ENCODE measurements around the gene STK11IP.

STK11IP gene

DNA sequence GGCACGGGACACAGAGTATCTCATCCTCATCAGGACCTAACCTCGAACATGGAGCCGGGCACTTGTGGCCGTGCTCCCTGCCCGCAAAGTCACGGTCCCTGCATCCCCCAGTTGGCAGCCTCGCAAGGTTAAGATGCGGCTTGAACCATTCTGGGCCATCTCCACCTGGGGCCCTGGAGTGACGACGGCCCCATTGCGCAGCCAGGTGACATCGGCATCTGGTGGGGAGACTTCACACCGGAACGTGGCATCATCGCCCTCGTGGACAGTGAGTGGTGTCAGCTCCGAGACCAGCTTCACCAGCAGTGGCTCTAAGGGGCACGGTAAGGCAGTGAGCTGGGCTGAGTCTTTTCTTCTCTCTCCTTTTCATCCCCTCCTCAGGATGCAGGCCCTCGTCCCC, 41.2 kb upstream of the STK11IP start:
- Histone ChIP-seq H3K27me3 (no peaks in the 10 kb centered on the region), H3K9me3 (no peaks in the 10 kb centered on the region), H3K36me3 (peaks cover 3% of the 10 kb centered on the region; the same call in 1 of the 2 replicates), H3K4me1 (peaks cover 12% of the 10 kb centered on the region; the same call in 1 of the 2 replicates), H3K4me3 (ENCODE audit: low read depth, low read length) (no peak overlapping the region)
- no peak for DNase-seq
- TF ChIP-seq, protein P1, sequence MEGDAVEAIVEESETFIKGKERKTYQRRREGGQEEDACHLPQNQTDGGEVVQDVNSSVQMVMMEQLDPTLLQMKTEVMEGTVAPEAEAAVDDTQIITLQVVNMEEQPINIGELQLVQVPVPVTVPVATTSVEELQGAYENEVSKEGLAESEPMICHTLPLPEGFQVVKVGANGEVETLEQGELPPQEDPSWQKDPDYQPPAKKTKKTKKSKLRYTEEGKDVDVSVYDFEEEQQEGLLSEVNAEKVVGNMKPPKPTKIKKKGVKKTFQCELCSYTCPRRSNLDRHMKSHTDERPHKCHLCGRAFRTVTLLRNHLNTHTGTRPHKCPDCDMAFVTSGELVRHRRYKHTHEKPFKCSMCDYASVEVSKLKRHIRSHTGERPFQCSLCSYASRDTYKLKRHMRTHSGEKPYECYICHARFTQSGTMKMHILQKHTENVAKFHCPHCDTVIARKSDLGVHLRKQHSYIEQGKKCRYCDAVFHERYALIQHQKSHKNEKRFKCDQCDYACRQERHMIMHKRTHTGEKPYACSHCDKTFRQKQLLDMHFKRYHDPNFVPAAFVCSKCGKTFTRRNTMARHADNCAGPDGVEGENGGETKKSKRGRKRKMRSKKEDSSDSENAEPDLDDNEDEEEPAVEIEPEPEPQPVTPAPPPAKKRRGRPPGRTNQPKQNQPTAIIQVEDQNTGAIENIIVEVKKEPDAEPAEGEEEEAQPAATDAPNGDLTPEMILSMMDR (IDR thresholded peaks at IDR 0.05; ENCODE audit: low read depth, low read length) = no peak

DNA sequence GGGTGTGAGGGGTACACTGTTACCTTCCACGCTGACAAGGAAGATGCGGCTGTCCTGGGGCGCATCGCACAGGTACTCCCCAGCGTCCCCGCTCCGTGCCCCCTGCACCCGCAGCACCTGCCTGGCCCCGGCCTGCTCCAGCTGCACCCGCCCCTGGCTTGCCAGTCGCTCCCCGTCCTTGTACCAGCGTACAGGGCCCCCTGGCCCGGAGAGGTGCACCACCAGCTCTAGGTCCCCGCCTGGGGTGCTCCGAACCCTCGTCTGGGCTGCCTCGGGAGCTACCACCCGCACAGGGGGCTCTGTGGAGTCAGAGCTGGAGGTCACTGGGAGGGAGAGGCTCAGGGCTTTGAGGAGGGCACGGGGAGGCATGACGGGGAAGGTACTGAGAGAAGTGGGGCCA, 40.3 kb upstream of the STK11IP start:
- TF ChIP-seq, protein P1 (IDR thresholded peaks at IDR 0.05; ENCODE audit: low read depth, low read length) = no peak
- H3K27me3 ChIP-seq = no peaks in the 10 kb centered on the region
- H3K9me3 ChIP-seq = no peaks in the 10 kb centered on the region

DNA sequence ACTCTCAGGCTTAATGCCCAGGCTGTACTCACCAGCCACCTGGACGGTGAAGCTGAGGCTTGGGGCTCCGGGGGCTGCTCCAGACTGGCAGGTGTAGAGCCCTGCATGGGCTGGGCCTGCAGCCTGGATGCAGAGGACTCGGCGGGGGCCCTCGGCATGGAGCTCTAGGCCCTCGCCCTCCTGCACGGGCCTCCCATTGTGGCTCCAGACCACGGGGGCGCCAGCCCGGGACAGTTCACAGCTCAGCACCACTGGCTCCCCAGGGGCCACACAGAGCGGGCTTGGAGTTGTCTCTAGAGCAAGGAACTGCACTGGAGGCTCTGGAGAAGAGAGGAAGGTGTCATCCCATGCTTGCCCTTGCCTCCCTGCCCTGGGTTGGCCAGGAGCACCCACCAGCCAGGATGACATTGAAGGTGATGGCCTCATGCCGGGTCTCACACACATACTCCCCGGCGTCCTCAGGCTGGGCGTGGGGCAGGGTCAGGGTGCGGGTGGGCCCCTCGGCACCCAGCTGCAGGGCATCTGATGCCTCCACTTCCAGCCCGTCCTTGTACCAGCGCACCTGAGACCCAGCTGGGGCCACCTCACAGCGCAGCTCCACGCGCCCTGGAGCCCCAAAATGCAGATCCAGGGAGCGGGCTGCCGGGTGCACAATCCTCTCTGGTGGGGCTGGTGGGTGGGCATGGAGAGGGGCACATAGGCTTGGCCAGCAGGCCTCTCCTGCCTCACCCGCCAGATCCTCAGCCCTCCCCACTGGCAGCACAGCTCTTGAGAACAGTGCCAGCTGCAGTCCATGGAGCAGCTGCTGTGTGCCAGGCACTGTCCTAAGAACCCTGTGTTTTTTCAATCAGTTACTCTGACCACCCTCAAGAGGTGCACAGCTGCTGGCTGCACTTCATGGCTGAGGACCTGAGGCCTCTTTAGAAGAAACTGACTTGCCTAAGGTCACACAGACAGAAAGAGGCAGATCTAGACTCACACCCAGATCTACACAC, 39.6 kb upstream of the STK11IP start:
- peaks cover 15% of the 10 kb centered on the region for H3K36me3 ChIP-seq
- H3K4me3 ChIP-seq (ENCODE audit: low read depth, low read length) = no peak overlapping the region
- DNase-seq = no peak
- H3K4me1 ChIP-seq = peaks cover 12% of the 10 kb centered on the region; the same call in 1 of the 2 replicates
- no peaks in the 10 kb centered on the region for H3K27me3 ChIP-seq
- H3K9me3 ChIP-seq = no peaks in the 10 kb centered on the region
- TF ChIP-seq, protein P1 (IDR thresholded peaks at IDR 0.05; ENCODE audit: low read depth, low read length) = no peak

More for the DNA sequence above, 40.3 kb upstream of the STK11IP start:
- Histone ChIP-seq H3K36me3 (peaks cover 7% of the 10 kb centered on the region), H3K4me3 (ENCODE audit: low read depth, low read length) (no peak overlapping the region), H3K4me1 (peaks cover 15% of the 10 kb centered on the region; the same call in 1 of the 2 replicates)
- no peak for DNase-seq

DNA sequence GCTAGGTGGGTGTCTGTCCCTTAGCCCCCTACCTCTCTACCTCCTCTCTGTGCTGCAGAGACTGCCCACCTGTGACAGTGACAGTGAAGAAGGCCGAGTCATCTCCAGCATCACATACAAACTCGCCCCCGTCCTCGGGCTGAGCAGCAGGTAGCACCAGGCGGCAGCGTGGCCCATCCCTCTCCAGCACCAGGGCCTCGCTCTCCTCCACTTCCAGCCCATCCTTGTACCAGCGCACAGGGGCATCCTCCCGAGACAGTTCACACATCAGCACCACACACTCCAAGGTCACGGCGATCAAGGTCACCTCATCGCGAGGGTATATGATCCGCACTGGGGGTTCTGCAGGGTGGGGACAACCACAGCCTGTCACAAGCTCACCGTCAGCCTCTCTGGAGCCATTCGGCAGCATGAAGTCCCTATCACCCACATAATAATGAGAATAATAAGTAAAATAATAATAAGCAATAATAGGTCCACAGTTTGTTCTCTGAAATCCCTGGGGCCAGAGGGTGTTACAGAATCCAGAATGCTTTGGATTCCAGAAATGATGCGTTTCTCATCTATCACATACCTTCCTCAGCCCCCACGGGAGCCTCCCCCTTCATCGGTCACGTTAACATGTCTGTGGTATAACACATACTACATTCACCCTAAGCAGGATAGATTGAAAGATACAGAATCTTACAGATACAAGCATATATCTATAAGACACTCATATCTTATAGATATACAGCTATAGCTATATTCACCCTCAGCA, 38.3 kb upstream of the STK11IP start:
- no peaks in the 10 kb centered on the region for H3K27me3 ChIP-seq
- H3K36me3 ChIP-seq = peaks cover 23% of the 10 kb centered on the region
- DNase-seq = no peak
- H3K4me1 ChIP-seq = peaks cover 10% of the 10 kb centered on the region; the same call in 1 of the 2 replicates
- TF ChIP-seq, protein P1 (IDR thresholded peaks at IDR 0.05; ENCODE audit: low read depth, low read length) = no peak
- H3K9me3 ChIP-seq = no peaks in the 10 kb centered on the region
- no peak overlapping the region for H3K4me3 ChIP-seq (ENCODE audit: low read depth, low read length)

DNA sequence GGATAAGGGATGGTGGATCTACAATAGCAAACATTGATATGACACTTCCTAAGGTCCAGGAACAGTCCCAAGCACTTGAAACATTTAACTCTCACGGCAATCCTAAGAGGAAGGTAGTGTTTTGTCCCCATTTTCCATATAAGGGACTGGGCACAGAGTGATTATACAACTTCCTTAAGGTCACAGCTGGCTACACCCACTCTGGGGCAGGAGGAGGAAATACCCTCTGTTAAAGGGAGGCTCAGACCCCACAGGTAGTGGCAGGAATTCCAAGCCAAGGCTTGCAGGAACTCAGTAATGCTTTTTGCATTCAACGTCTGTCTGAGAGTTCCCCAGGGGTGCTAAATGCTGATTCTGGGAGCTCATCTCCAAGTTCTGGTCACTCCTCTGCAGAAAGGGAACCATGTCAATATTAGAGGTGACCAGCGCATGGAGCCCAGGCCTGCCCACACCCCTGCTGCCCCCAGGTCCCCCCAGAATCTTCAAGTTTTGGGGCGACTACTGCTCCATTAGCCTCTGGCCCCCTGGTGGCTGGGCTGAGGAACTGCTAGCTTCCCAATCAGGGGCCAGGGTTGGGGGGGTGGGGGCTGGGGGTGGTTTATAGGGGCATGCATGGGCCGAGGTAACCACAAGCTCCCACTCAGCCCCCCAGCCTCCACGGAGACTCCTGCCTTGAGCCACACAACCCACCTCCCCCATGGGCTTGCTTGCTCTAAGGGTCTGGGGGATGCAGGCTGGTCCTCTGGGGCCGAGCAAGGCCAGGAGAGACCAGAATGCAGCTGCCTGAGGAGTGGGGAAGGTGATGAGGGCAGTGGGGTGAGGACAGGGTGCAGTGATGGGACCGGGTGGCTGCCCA, 37.4 kb upstream of the STK11IP start:
- Histone ChIP-seq H3K36me3 (peaks cover 30% of the 10 kb centered on the region), H3K4me3 (ENCODE audit: low read depth, low read length) (no peak overlapping the region), H3K4me1 (peaks cover 10% of the 10 kb centered on the region; the same call in 1 of the 2 replicates), H3K27me3 (no peaks in the 10 kb centered on the region), H3K9me3 (no peaks in the 10 kb centered on the region)
- DNase-seq = no peak
- TF ChIP-seq, protein P1 (IDR thresholded peaks at IDR 0.05; ENCODE audit: low read depth, low read length) = peak; percentile 60

All from BE2C (cell line).